ENCODE measurements around the gene ZNF143. TPM values are rescaled to one million over a fixed set of nuclear protein-coding genes. Genes with fewer than 3 reads are reported as not detected.
"Not testable (repeated sequence)": the region's sequence is repeated elsewhere in the genome, so short reads cannot be mapped to it uniquely, and the experiment has no call there.

ZNF143 gene
- total RNA-seq, 1 experiment from 2014 or later = 16.3 TPM

DNA sequence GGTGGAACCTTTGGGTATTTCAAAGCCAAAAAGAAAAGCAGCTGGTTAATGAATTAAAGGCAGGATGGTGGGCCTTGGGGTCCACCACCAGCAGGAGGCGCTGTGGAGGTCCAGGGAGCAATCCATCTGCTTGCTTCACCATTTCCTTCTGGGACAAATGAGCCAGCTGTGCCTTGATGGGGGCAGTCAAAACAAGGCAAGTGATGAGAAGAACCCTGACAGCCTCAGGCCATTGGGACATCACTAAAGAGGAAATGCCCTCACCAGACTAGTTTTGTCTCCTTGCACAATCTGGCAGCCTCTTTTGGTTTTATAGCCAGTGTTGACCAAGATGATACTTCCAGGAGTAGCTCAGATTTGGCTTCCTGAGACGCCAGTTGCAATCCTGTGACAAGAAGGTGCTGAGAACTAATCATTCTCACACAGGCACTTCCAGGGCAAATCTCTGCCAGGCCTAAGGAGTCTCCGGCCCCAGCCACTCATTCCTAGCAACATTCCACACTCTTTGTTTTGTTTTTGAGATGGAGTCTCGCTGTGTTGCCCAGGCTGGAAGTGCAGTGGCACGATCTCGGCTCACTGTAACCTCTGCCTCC, 74.5 kb downstream of the ZNF143 start:
- peak; percentile 71 for DNase-seq (ENCODE audit: low read depth)

DNA sequence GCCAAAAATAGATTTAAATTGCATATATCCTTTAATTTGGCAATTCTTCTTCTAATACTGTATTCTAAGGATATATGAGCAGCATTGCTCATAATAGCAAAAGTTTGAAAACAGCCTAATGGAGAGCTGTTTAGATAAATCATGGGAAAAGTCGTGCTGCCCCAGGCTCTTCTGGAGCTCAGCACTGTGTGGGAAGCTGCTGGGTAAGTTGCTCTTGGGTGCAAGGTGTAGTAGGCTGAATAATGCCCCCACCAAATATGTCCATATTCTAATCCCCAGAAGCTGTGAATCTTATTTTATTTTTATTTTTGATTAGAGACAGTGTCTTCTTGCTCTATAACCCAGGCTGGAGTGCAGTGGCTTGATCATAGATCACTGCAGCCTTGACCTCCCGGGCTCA, 77.7 kb downstream of the ZNF143 start:
- DNase-seq (ENCODE audit: low read depth) = no peak

DNA sequence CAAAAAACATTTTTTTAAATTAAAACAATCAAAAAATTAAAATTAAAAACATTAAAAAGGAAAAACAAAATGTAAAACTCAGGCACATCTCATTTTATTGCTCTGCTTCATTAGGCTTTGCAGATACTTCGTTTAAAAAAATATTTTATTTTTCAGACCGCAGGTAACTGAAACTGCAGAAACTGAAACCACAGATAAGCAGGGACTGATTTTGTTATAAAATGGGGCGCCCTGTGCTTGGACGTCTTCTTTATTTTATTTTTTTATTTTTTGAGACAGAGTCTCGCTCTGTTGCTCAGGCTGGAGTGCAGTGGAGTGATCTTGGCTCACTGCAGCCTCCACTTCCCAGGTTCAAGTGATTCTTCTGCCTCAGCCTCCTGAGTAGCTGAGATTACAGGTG, 88.4 kb downstream of the ZNF143 start:
- not testable (repeated sequence) for DNase-seq (ENCODE audit: low read depth)

DNA sequence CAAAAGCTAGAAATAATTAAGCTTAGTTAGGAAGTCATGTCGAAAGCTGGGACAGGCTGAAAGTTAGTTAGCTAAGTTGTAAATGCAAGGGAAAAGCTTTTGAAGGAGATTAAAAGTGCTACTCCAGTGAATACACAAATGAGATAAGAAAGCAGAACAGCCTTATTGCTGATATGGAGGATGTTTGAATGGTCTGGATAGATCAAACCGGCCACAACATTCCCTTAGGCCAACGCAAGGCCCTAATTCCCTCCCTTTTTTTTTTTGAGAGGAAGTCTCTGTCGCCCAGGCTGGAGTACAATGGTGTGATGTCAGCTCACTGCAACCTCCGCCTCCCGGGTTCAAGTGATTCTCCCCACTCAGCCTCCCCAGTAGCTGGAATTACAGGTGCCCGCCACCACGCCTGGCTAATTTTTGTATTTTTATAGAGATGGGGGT, 89.4 kb downstream of the ZNF143 start:
- DNase-seq (ENCODE audit: low read depth) = no peak

DNA sequence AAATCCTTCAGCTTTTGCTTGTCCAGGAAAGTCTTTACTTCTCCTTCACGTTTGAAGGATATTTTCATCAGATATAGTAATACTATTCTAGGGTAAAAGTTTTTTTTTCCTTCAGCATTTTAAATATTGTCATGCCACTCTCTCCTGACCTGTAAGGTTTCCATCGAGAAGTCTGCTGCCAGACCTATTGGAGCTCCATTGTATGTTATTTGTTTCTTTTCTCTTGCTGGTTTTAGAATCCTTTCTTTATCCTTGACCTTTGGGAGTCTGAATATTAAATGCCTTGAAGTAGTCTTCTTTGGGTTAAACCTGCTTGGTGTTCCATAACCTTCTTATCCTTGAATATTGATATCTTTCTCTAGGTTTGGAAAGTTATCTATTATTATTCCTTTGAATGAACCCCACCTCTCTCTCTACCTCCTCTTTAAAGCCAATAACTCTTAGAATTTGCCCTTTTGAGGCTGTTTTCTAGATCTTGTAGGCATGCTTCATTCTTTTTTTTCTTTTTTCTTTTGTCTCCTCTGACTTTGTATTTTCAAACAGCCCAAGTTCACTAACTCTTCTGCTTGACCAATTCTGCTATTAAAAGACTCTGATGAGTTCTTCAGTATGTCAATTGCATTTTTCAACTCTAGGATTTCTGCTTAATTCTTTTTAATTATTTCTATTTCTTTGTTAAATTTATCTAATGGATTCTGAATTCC, 100.6 kb downstream of the ZNF143 start:
- DNase-seq (ENCODE audit: low read depth) = no peak

DNA sequence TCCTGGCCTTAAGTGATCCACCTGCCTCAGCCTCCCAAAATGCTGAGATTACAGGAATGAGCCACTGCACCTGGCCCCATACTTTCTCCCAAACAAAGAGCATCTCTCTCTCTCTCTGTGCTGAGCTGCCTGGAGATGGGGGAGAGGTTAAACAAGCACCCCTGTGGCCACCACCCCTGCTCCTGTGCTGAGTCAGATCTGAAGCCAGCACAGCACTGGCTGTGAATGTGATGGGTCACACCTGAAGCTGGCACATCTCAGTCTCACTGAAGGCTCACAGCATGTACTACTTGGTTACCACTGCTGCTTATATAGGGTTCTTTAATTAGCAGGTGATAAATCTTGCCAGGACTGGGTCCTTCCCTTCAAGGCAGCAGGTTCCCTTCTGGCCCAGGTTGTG, 101.9 kb downstream of the ZNF143 start:
- no peak for DNase-seq (ENCODE audit: low read depth)

DNA sequence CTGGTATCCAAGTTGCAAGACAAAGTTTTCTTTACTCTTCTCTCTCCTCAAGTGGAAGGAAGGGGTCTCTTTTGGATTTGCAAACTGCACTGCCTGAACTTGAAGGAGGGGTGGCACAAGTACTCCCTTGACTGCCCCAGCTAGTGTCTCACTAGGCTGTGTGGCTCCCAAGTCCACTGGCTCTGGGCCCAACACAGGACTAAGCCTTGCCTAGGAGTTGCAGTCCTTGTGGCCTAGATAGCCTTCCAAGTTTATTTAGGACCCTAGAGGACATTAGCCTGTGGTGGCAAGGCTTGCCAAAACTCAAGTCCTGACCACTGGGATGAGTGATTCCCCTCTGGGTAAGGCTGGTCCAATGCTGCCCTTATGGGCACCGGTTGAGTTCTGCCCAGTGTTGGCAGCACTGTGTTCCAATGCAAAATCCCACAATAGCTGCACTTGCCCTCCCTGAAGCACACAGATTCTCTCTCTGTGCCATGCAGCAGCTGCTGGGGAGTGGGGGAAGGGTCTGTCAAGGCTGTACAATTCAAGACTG, 102.5 kb downstream of the ZNF143 start:
- no peak for DNase-seq (ENCODE audit: low read depth)

DNA sequence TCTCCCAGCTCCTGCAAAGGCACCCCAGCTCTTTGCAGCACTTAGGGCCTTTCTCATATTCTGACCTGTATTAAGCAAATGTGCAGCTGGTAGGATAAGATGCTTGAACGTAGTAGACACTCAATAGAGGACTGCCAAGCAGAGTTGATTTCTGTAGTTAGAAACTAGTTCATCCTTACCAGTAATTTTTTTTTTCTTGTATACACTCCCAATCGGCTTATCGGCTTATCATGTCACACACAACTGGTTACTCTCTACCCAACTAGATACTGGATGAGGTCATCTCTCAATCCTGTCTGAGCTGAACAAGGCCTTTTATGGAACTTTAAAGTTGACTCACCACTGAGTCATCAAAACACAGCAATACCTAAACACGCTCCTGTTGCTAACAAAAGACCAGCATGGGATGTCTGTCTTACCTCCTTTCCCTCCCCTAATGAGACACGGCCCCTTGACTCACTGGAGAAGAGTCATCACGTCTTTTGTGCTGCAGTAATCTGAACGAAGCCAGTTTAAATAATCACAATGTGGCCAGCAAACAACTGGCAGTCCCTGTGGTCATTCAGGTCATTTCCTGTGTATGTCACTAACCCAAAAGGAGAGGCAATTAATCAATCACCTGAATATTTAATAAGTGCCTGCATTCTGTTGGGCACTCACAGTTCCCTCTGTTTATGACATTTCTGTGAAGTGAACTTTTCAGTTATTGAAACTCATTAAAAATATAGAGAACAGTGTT, 105.2 kb downstream of the ZNF143 start:
- peak; percentile 100 for DNase-seq (ENCODE audit: low read depth)

DNA sequence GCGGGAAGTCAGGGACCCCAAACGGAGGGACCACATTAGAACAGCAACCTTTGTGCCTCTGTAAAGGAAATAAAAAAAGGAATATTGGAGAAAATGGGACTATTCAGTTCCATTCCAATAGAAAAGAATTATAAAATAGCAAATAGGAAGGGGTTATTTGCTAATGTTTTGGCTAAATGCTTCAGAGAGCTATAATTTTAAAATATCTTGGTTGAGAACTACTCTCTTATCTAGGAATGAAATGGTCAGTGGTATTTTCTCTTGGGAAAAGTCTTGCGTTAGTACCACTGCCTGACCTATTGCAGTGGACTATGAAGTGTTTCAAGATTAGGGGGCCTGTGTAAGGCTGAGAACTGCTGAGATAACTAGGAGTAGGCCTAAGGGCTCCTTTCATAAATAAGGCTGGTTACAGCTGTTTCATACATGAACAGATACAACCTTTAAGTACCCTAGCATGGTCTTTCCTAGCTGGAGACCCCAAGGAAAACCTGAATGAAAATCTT, 105.8 kb downstream of the ZNF143 start:
- no peak for DNase-seq (ENCODE audit: low read depth)

DNA sequence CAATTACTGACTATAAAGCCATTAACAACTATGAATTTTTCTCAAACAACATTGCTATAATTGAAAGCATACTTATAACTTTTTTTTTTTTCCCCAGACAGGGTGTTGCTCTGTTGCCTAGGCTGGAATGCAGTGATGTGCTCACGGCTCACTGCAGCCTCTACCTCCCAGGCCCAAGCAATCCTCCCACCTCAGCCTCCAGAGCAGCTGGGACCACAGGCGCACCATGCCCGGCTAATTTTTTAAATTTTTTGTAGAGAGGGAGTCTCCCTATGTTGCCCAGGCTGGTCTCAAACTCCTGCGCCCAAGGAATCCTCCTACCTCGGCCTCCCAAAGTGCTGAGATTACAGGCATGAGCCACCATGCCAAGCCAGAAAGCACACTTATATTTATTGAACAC, 106.6 kb downstream of the ZNF143 start:
- no peak for DNase-seq (ENCODE audit: low read depth)

DNA sequence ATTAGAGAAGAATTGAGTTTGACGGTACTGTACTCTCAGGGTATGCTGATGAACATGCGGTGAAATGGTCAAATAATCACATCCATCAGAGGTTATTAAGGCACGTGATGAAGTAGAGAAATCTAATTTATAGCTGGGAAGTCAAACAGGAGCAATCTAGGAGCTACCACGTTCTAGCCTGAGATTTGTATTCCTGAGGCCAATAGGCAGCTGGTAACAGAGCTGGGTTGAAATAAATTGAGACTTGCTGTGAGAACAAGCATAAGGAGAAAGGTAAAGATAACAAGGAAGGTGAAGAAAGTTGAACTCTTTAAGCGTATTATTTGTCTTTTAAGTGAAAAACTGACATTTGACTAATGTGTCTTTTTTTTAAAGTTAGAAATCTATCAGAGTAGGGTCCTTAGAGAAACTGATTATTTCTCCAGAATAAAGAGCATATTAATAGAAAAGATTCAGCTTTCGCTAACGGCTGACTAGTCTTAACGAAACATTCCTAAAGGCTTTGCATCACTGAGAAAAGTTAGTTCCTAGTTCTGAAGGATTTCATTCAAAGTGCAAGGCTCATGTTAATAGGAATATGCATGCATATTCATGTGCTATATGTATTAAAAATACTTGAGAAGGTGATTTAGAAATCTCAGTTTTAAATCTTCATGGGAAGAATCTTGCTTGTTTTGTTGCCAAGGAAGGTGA, 107.5 kb downstream of the ZNF143 start:
- no peak for DNase-seq (ENCODE audit: low read depth)

DNA sequence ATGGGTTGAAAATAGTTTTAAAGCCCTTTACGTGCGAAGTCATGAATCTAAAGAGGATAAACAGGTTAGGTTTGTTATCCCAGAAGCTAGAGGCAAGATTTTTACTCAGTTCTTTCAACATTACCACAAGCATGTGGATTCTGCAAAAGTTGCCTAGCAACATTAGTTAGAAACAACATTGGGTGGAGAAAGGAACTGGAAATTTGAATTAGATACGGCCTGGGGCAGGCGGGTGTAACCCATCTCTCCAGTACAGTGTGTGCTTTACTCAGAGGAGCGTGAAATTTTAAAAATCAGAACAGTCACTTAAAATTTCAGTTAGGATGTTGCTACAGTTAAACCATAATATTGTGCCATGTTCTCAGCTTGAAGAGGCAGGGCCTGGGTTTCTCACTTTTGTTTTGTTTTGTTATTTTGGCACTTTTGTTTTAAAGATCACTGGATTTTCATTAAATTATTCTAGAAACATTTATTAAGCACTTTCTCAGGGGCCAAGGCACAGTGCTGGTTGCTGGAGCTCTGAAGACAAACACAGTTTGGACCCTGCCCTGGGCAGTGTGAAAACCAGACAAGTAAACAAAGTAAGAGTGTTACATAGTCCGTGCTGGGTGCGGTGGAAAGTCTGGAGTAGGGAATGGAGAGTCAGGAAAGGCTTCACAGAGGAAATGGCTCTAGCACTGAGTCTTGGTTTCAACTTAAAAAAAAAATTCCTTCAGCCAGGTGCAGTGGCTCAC, 108.2 kb downstream of the ZNF143 start:
- DNase-seq (ENCODE audit: low read depth) = peak; percentile 98

DNA sequence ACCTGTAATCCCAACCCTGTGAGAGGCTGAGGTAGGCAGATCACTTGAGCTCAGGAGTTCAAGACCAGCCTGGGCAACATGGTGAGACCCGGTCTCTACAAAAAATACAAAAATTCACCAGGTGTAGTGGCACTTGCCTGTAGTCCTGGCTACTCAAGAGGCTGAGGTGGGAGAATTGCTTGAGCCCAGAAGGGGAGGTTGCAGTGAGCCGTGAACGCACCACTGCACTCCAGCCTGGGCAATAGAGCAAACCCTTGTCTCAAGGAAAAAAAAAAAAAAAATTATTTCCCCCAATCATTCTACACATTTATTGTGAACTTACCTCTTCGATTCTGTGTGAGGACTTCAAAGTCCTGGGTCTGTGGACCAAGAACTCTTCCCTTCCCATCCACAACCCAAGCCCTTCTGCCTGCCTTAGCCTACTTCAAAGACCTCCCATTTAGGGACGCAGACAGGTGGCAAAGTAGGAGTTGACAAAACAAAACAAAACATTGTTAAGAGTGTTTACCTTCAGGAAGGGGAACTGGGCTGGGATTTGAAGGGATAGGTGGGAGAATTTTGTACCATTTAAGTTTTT, 108.9 kb downstream of the ZNF143 start:
- no peak for DNase-seq (ENCODE audit: low read depth)

DNA sequence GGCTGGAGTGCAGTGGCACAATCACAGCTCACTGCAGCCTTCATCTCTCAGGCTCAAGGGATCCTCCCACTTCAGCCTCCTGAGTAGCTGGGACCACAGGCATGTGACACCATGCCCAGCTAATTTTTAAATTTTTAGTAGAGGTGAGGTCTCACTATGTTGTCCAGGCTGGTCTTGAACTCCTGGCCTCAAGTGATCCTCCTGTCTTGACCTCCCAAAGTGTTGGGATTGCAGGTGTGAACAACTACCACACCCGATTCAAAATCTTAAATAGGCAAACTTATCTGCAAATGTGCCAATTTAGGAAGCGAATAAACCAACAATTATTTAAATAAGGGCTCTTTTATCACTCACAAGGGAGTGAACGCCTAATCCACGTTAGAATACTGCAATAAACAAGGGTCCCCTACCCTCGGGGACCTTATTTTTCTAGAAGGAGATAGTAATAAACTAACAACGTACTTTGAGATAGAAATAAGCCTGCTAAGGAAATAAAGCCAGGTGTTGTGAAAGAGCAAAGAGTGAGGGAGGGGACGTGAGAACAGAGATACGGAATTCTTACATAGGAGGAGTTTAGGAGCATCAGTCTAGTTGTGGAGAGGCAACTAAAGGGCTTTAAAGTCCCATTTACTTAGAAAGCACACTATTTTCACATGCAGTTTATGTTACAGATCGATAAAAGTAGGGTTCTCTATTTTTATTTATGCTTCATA, 109.7 kb downstream of the ZNF143 start:
- no peak for DNase-seq (ENCODE audit: low read depth)

DNA sequence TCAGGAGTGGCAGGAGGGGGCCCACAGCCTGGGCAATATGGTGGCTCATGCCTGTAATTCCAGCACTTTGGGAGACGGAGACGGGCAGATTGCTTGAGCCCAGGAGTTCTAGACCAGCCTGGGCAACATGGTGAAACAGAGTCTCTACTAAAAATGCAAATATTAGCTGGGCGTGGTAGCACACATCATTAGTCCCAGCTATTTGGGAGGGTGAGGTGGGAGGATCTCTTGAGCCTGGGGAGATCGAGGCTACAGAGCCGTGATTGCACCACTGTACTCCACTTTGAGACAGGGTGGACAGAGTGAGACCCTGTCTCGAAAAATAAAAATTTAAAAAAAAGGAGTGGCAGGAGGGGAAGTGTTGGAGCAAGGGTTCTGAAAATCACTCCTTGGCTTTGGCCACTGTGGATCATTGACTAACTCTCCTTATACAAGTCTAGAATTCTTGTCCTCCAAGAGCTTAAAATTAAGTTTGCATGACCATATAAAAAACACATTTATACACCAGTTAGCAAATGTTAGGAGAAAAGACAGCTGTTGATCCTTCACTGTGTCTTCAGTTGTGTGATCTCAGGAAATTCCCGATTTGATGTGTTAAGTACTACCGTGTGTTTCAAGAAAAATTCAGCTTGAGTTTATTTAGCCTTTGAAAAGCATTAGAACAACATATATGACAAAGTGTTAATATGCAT, 110.4 kb downstream of the ZNF143 start:
- peak; percentile 50 for DNase-seq (ENCODE audit: low read depth)

DNA sequence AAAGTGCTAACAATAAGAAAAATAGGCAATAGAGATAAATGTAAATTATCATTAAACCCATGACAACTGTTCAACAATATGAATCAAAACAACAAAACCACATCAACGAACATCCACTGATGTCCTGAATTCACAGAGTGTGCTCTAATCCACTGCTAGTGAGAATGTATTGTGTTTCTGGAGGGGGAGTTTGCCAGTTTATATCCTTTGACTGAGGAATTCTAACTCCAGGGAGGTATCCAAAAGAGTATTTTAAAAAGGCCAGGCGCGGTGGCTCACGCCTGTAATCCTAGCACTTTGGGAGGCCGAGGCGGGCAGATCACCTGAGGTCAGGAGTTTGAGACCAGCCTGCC, 110.9 kb downstream of the ZNF143 start:
- no peak for DNase-seq (ENCODE audit: low read depth)

DNA sequence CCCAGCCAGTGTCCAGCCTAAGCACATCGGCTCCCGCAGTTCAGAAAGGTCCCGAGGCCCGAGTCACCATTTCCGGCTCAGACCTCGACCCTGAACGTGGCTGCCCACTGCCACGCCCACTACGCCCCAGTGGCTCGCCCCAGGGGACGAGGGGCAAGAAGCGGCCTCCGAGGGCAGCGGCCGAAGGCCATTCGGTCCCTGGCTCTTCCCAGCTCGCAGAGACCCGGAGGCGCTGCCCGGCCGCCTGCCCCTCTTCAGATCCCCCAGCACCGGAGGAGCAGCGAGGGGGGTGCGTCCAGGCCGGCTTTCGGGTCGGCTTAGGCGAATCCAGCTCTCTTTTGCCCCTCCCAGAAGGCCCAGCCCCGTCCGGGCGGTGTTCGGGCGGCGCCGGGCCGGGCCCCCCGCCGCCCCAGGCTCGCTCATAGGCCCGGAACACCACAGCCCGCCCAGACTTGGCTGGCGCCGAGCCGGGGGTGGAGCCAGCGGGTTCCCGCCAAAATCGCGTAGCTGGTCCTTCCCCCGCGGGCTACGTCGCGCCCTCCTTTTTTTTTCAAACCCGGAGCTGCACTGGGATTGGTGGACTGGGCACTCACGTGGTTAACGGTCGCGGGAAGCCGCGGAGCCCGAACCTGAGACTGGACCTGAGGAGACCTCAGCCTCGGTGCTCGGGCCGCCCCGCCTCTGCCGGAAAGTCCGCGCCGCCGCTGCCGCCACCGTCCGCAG, 112.4 kb downstream of the ZNF143 start, which contains the start of gene WEE1:
WEE1 (plus strand) TSS at position 619 of the 723 bp plus-strand sequence. CDS start 264 bp downstream, outside the sequence.
- DNase-seq (ENCODE audit: low read depth) = peak; percentile 99

DNA sequence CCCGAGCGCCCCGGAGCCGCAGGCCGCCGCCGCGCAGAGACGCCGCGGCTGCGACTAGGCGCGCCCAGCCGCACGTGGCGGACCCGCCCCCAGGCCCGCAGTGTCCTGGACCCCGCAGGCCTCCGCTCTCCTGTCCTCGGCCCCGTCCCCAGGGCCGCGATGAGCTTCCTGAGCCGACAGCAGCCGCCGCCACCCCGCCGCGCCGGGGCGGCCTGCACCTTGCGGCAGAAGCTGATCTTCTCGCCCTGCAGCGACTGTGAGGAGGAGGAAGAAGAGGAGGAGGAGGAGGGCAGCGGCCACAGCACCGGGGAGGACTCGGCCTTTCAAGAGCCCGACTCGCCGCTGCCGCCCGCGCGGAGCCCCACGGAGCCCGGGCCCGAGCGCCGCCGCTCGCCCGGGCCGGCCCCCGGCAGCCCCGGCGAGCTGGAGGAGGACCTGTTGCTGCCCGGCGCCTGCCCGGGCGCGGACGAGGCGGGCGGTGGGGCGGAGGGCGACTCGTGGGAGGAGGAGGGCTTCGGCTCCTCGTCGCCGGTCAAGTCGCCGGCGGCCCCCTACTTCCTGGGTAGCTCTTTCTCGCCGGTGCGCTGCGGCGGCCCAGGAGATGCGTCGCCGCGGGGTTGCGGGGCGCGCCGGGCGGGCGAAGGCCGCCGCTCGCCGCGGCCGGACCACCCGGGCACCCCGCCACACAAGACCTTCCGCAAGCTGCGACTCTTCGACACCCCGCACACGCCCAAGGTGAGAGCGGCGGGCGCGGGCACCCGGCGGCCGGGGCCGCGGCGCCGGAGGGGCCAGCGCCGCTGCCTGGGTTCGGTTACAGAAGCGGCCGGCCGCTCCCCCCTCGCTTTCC, 113.2 kb downstream of the ZNF143 start:
- no peak for DNase-seq (ENCODE audit: low read depth)

All from LHCN-M2 (cell line).